ENCODE results near the gene DNAH1.

Gene DNAH1

DNA sequence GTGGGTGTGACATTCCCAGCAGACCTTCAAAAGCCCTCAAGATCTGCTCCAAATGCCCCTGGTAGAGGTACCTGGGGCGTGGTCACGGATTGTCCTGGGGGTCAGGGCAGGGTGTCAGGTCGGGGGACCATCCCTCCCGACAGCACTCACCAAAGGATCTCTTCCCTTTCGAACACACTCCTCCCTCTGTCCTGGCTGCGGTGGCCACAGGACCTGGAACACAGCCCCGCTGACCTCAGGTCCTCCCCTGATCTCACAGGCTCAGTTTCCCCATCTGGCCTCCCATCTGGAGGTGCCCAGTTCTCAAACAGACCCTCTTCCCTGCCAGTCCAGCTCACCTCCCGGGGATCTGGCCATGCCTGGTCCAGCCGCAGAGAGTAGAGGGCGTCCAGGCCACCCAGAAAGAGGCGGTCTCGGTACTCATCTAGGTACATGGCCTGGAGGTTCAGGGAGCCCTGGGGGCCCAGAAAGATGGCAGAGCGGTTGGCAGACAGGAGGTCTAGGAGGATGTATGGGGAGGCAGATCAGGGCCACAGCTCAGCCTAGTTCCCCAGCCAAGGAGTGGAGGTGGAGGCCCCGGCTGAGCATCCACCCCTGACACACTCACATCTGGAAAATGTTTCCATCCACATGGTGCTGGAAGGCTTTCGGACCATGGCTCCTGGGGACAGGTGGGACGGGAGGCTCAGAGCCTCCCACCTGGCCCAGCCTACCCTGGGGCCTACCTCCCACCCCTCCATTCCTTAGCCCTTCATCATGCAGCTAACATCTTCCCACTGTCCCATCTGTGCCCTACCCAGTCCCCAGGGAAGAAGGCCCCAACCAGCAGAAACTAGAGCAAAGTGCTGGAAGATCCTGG, 126.5 kb downstream of the DNAH1 start:
- H3F3A ChIP-seq (ENCODE audit: insufficient read depth) = no peaks in the 10 kb centered on the region
- H3K27me3 ChIP-seq (ENCODE audit: low read length) = no peaks in the 10 kb centered on the region
- H3K9me2 ChIP-seq (replicated peaks; ENCODE audit: insufficient read depth, low read length) = no peaks in the 10 kb centered on the region
- H3K4me3 ChIP-seq (ENCODE audit: insufficient read depth, low read length, poor library complexity, severe bottlenecking) = no peak overlapping the region
- no peak overlapping the region for H3K27ac ChIP-seq (ENCODE audit: low read depth, low read length)
- TF ChIP-seq, protein P1, sequence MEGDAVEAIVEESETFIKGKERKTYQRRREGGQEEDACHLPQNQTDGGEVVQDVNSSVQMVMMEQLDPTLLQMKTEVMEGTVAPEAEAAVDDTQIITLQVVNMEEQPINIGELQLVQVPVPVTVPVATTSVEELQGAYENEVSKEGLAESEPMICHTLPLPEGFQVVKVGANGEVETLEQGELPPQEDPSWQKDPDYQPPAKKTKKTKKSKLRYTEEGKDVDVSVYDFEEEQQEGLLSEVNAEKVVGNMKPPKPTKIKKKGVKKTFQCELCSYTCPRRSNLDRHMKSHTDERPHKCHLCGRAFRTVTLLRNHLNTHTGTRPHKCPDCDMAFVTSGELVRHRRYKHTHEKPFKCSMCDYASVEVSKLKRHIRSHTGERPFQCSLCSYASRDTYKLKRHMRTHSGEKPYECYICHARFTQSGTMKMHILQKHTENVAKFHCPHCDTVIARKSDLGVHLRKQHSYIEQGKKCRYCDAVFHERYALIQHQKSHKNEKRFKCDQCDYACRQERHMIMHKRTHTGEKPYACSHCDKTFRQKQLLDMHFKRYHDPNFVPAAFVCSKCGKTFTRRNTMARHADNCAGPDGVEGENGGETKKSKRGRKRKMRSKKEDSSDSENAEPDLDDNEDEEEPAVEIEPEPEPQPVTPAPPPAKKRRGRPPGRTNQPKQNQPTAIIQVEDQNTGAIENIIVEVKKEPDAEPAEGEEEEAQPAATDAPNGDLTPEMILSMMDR (IDR thresholded peaks at IDR 0.05; ENCODE audit: insufficient read depth, low read length, poor library complexity, severe bottlenecking) = no peak
- no peak for TF ChIP-seq EZH2phosphoT487 (conservative IDR thresholded peaks at IDR 0.05; ENCODE audit: low read length)
- no peak overlapping the region for H2AFZ ChIP-seq (ENCODE audit: low read depth, low read length, severe bottlenecking)
- H4K20me1 ChIP-seq (ENCODE audit: low read depth, low read length) = no peaks in the 10 kb centered on the region
- H3K9ac ChIP-seq (ENCODE audit: low read length) = no peak overlapping the region
- H3K79me2 ChIP-seq (ENCODE audit: insufficient read depth, low read length) = no peaks in the 10 kb centered on the region
- H3K9me3 ChIP-seq (ENCODE audit: insufficient read depth, low read length) = no peaks in the 10 kb centered on the region
- no peak overlapping the region for H3K4me2 ChIP-seq (ENCODE audit: low read depth, low read length, poor library complexity, severe bottlenecking)
- no peaks in the 10 kb centered on the region for H3K36me3 ChIP-seq (ENCODE audit: low read length)

DNA sequence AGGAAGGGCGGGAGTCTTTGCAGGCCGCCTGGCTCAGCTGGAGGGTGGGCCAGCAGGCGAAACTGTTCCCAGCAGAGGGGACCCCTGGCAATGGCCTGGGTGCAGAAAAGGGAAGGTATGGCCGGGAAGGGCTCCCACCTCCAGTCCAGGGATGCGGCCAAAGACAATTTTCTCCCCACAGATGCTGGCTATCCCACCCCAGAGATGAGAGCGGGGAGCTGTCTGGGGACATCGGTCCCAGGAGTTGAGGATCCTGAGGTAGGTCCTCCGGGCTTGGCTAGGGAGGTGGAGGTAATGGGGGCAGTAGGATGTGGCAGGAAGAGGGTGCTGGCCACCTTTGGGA, 127.1 kb downstream of the DNAH1 start:
- TF ChIP-seq EZH2phosphoT487 (conservative IDR thresholded peaks at IDR 0.05; ENCODE audit: low read length) = no peak
- TF ChIP-seq, protein P1 (IDR thresholded peaks at IDR 0.05; ENCODE audit: insufficient read depth, low read length, poor library complexity, severe bottlenecking) = no peak
- Histone ChIP-seq H3K9me3 (ENCODE audit: insufficient read depth, low read length) (no peaks in the 10 kb centered on the region), H3K9ac (ENCODE audit: low read length) (no peak overlapping the region), H3K79me2 (ENCODE audit: insufficient read depth, low read length) (no peaks in the 10 kb centered on the region), H3K27me3 (ENCODE audit: low read length) (no peaks in the 10 kb centered on the region), H4K20me1 (ENCODE audit: low read depth, low read length) (no peaks in the 10 kb centered on the region), H3K27ac (ENCODE audit: low read depth, low read length) (no peak overlapping the region), H2AFZ (ENCODE audit: low read depth, low read length, severe bottlenecking) (no peak overlapping the region), H3K4me3 (ENCODE audit: insufficient read depth, low read length, poor library complexity, severe bottlenecking) (no peak overlapping the region), H3K4me2 (ENCODE audit: low read depth, low read length, poor library complexity, severe bottlenecking) (no peak overlapping the region), H3F3A (ENCODE audit: insufficient read depth) (no peaks in the 10 kb centered on the region), H3K9me2 (replicated peaks; ENCODE audit: insufficient read depth, low read length) (no peaks in the 10 kb centered on the region), H3K36me3 (ENCODE audit: low read length) (no peaks in the 10 kb centered on the region)

DNA sequence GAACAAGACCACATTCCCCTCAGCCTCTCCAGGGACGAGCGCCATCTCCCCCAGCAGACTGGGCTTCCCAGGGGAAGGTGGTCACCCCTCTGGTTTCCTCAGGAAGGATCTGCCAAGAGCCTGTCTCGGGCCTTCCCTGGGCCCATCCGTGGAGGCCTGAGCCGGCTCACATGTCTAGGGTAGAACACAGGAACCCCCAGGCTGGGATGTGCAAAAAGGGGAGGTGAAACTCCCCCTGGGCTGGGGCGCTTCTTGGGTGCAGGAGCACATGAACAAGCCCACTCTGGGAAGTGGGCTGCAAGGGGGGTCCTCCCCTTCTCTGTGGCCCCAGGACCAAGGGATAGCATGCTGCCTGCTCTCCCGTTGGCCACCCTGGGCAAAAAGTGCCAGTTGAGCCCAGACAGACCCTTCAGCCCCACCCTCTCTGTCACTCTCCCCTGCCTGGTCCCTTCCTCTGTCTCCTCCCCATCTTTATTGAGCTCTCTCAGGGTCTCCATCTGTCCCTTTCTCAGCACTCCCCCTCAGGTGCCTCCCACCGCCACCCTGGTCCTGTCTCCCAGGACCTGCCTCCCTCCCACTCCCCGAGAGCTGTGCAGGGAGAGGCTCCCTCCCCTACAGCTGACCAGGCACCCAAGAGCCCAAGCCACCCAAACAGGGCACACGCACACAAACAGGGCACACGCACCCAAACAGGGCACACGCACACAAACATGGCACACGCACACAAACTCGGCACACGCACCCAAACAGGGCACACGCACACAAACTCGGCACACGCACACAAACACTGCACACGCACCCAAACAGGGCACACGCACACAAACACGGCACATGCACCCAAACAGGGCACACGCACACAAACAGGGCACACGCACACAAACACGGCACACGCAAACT, 127.9 kb downstream of the DNAH1 start:
- no peaks in the 10 kb centered on the region for H3K9me3 ChIP-seq (ENCODE audit: insufficient read depth, low read length)
- no peaks in the 10 kb centered on the region for H3K9me2 ChIP-seq (replicated peaks; ENCODE audit: insufficient read depth, low read length)
- H3F3A ChIP-seq (ENCODE audit: insufficient read depth) = no peaks in the 10 kb centered on the region
- H3K27me3 ChIP-seq (ENCODE audit: low read length) = no peaks in the 10 kb centered on the region
- H3K27ac ChIP-seq (ENCODE audit: low read depth, low read length) = no peak overlapping the region
- no peak overlapping the region for H3K9ac ChIP-seq (ENCODE audit: low read length)
- H3K36me3 ChIP-seq (ENCODE audit: low read length) = no peaks in the 10 kb centered on the region
- H4K20me1 ChIP-seq (ENCODE audit: low read depth, low read length) = no peaks in the 10 kb centered on the region
- TF ChIP-seq EZH2phosphoT487 (conservative IDR thresholded peaks at IDR 0.05; ENCODE audit: low read length) = no peak
- TF ChIP-seq, protein P1 (IDR thresholded peaks at IDR 0.05; ENCODE audit: insufficient read depth, low read length, poor library complexity, severe bottlenecking) = no peak
- H3K4me2 ChIP-seq (ENCODE audit: low read depth, low read length, poor library complexity, severe bottlenecking) = no peak overlapping the region
- no peaks in the 10 kb centered on the region for H3K79me2 ChIP-seq (ENCODE audit: insufficient read depth, low read length)
- H2AFZ ChIP-seq (ENCODE audit: low read depth, low read length, severe bottlenecking) = no peak overlapping the region
- no peak overlapping the region for H3K4me3 ChIP-seq (ENCODE audit: insufficient read depth, low read length, poor library complexity, severe bottlenecking)

Measured in SU-DHL-6 (cell line).